GM12891 (cell line): ENCODE measurements around the gene ASIC1.

Source experiments
- POLR2A ChIP-seq: IDR thresholded peaks from 2 replicates; pipeline ENCODE4 v1.6.1; 2011; ENCODE audit warnings: low read depth, low read length, control low read depth
- TAF1 ChIP-seq: IDR thresholded peaks from 2 replicates; pipeline ENCODE4 v1.6.1; 2011; ENCODE audit warnings: low read depth, low read length, control low read depth

DNA sequence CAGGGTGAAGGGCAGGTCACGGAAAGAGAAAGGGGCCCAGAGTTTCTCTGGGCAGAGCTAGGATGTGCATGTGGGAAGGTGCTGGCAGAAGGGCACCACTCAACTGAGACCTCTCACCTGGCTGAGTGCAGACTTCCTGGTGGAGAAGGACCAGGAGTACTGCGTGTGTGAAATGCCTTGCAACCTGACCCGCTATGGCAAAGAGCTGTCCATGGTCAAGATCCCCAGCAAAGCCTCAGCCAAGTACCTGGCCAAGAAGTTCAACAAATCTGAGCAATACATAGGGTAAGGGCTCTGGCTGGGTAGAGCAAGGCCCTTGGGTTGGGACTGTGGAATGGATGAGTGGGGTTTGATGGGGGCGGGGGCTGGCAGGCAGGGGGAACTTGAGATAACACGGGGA lies 22.4 kb downstream of the ASIC1 start:
- TF ChIP-seq TAF1, result no peak
- TF ChIP-seq POLR2A, result no peak
